Stomach (tissue), 9 donors: Measurements from ENCODE around the gene TOR4A. TPM values are rescaled to one million over a fixed set of nuclear protein-coding genes. Genes with fewer than 3 reads are reported as not detected.
"Not testable (repeated sequence)": the region's sequence is repeated elsewhere in the genome, so short reads cannot be mapped to it uniquely, and the experiment has no call there.

Source experiments
- DNase-seq, 2 donors: peaks; one replicate each; pipeline versions ENCODE4 v3.0.0 to v3.0.0-alpha.2; 2013 to 2019
- H3K27ac ChIP-seq, 5 donors: fragments of 200-600 bp in 4 of 5; sonication (generic) in 4 of 5; one replicate each; pipeline ENCODE4 v1.5.1; 2013 to 2019; ENCODE audit warnings: mild to moderate bottlenecking in 1 of 5, moderate library complexity in 1 of 5
- H3K27me3 ChIP-seq, 3 donors: fragments of 200-600 bp; sonication (generic); one replicate each; pipeline ENCODE4 v1.5.1; 2017 to 2019; ENCODE audit warnings: mixed run types in 1 of 3
- H3K36me3 ChIP-seq, 4 donors: fragments of 200-600 bp; sonication (generic); 1 replicate in 3 of 4; 2 replicates in 1 of 4; pipeline ENCODE4 v1.5.1; 2016 to 2019
- H3K4me1 ChIP-seq, 4 donors: fragments of 200-600 bp; sonication (generic); one replicate each; pipeline ENCODE4 v1.5.1; 2016 to 2019
- H3K4me3 ChIP-seq, 4 donors: fragments of 200-600 bp; sonication (generic) in 3 of 4; one replicate each; pipeline ENCODE4 v1.5.1; 2016 to 2019; ENCODE audit warnings: mild to moderate bottlenecking in 1 of 4
- H3K9me3 ChIP-seq, 4 donors: fragments of 200-600 bp; sonication (generic); one replicate each; pipeline ENCODE4 v1.5.1; 2016 to 2019
- EP300 ChIP-seq: sonication (generic); formaldehyde crosslinking; IDR thresholded peaks from one replicate; pipeline ENCODE4 v1.6.1; 2017; ENCODE audit warnings: antibody characterized with exemption
- POLR2A ChIP-seq, 4 donors: fragments of 450-650 bp; IDR thresholded peaks; one replicate each; pipeline ENCODE4 v1.6.1; 2016; ENCODE audit warnings: antibody characterized with exemption in 4 of 4, control low read depth in 2 of 4, mild to moderate bottlenecking in 1 of 4, moderate library complexity in 1 of 4
- POLR2AphosphoS5 ChIP-seq, 3 donors: sonication (generic); formaldehyde crosslinking; IDR thresholded peaks; one replicate each; pipeline ENCODE4 v1.6.1; 2016; ENCODE audit warnings: antibody characterized with exemption in 3 of 3
- WGBS, 5 donors: extraction: QIAGEN DNeasy Blood & Tissue Kit in 3 of 5; methylation state at CpG; one replicate each; pipeline versions ENCODE4 v1.1.5 to v1.1.7; 2013 to 2018; 5-methylcytosine and 5-hydroxymethylcytosine counted together
- intact Hi-C: fragments of 100-400 bp; cut with DNase I; formaldehyde crosslinking; loops from one replicate; pipeline ENCODE4 v1.15.1; 2023; ENCODE audit warnings: low total_unique reads
- polyA plus RNA-seq, 3 donors: library from polyadenylated mRNA; stranded (reverse); fragments of 200-250 nt; gene quantifications; one replicate each; pipeline ENCODE4 v1.2.3, GENCODE V29; 2013
- total RNA-seq, 5 donors: library from RNA; depleted of rRNA; stranded (reverse); fragments of >200 nt; gene quantifications; one replicate each; pipeline versions ENCODE4 v1.1.0 to v1.2.3, GENCODE V29; 2014 to 2016
- TF ChIP-seq, protein P1 (sequence below), 7 experiments: fragments of 450-650 bp in 4 of 7; fragments of 200-600 bp in 3 of 7; sonication (generic) in 3 of 7; IDR thresholded peaks; one replicate each; pipeline ENCODE4 v1.5.1; 2016 to 2019; ENCODE audit warnings: antibody characterized with exemption in 7 of 7, control low read depth in 2 of 7, mild to moderate bottlenecking in 1 of 7
- donor health status: healthy with polysubstance abuse.
- donor health status: Bipolar disorder and iron deficiency.
- donor health status: healthy.

Gene TOR4A
- total and polyA plus RNA-seq, 8 donors = 5.9 to 180 (median 10.2) TPM

DNA sequence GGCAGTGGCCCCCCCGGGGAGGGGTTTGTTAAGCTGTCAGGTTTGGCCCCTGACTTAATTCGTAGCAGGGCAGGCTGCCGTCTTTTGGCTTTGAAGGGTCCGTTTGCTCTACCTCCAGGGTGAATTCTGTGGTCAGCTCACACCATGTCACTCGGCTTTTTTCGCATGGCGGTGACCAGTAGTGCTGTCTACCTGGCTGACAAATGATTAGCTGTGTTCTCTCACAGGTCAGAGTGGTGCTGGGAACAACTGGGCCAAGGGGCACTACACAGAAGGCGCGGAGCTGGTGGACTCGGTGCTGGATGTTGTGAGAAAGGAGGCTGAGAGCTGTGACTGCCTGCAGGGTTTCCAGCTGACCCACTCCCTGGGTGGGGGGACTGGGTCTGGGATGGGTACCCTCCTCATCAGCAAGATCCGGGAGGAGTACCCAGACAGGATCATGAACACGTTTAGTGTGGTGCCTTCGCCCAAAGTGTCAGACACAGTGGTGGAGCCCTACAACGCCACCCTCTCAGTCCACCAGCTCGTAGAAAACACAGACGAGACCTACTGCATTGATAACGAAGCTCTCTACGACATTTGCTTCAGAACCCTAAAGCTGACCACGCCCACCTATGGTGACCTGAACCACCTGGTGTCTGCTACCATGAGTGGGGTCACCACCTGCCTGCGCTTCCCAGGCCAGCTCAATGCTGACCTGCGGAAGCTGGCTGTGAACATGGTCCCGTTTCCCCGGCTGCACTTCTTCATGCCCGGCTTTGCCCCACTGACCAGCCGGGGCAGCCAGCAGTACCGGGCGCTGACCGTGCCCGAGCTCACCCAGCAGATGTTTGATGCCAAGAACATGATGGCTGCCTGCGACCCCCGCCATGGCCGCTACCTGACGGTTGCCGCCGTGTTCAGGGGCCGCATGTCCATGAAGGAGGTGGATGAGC, 35.0 kb upstream of the TOR4A start:
- H3K4me1 ChIP-seq = peaks cover 30 to 57% (median 55%) of the 10 kb centered on the region in 4 donors
- no peaks in the 10 kb centered on the region for H3K27me3 ChIP-seq
- peaks cover 16 to 22% (median 21%) of the 10 kb centered on the region in 4 donors for H3K36me3 ChIP-seq
- no peaks in the 10 kb centered on the region for H3K9me3 ChIP-seq
- DNase-seq = no peak
- 54 to 69% (median 59%) methylated on average over 35 to 36 of the region's 36 CpGs for whole genome bisulfite sequencing, 5 donors
- peak overlapping the region; percentile 82 to 97 (median 92) for H3K27ac ChIP-seq
- TF ChIP-seq POLR2AphosphoS5 (IDR thresholded peaks at IDR 0.05) (peak in 1 of 3 donors; percentile 4), EP300 (no peak), POLR2A (IDR thresholded peaks at IDR 0.05) (no peak)
- H3K4me3 ChIP-seq = peak overlapping the region; percentile 73 to 94 (median 82)
- intact Hi-C loops = no loop called here

DNA sequence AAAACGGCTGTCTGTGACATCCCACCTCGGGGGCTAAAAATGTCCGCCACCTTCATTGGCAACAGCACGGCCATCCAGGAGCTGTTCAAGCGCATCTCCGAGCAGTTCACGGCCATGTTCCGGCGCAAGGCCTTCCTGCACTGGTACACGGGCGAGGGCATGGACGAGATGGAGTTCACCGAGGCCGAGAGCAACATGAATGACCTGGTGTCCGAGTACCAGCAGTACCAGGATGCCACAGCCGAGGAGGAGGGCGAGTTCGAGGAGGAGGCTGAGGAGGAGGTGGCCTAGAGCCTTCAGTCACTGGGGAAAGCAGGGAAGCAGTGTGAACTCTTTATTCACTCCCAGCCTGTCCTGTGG, 34.3 kb upstream of the TOR4A start:
- WGBS, 5 donors = 87 to 92% (median 88%) methylated on average over 15 to 18 of the region's 18 CpGs
- peaks cover 28 to 50% (median 48%) of the 10 kb centered on the region in 4 donors for H3K4me1 ChIP-seq
- peak overlapping the region in 3 of 4 donors; percentile 75 to 94 (median 89) for H3K4me3 ChIP-seq
- H3K27me3 ChIP-seq, DNase-seq, H3K9me3 ChIP-seq, intact Hi-C loops, H3K27ac ChIP-seq: not testable (repeated sequence)
- peaks cover 16 to 22% (median 21%) of the 10 kb centered on the region in 4 donors for H3K36me3 ChIP-seq

DNA sequence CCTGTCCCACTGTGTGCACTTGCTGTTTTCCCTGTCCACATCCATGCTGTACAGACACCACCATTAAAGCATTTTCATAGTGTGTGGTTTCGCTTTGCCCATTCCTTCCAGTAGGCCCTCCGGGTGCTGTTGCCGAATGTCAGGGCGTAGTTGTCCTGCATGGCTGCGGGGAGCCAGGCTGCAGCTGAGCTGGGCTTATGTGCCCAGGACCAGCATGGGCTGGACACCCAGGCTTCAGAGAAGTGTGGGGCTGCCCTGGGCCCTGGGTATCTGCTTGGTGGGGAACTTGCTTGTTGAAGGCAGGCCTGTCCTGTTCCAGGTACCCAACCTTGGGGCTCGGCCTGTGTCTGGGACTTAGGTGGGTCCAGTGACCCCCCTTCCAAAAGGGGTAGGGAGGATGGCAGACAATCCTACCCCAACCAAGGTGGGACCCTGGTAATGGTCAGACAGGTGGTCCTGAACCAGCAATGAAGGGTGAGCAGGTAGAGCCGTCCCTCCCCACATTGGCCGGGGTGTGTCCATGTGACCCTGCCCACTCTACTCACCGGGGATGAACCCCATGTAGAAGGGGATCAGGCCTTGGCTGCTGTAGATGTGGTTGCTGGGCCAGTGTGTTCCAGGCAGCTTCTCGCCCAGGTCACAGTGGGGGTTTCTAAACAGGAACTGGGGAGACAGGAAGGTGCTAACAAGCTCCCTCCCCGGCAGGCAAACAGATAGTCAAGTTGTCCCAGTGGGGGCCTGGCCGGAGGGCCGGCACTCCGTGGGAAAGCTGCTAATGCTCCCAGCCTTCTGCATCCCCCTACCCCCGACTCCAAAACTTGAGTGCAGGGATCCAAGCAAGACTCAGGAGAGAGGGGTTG, 33.7 kb upstream of the TOR4A start:
- TF ChIP-seq, protein P1, sequence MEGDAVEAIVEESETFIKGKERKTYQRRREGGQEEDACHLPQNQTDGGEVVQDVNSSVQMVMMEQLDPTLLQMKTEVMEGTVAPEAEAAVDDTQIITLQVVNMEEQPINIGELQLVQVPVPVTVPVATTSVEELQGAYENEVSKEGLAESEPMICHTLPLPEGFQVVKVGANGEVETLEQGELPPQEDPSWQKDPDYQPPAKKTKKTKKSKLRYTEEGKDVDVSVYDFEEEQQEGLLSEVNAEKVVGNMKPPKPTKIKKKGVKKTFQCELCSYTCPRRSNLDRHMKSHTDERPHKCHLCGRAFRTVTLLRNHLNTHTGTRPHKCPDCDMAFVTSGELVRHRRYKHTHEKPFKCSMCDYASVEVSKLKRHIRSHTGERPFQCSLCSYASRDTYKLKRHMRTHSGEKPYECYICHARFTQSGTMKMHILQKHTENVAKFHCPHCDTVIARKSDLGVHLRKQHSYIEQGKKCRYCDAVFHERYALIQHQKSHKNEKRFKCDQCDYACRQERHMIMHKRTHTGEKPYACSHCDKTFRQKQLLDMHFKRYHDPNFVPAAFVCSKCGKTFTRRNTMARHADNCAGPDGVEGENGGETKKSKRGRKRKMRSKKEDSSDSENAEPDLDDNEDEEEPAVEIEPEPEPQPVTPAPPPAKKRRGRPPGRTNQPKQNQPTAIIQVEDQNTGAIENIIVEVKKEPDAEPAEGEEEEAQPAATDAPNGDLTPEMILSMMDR (IDR thresholded peaks at IDR 0.05) = no peak
- TF ChIP-seq EP300 (no peak), POLR2AphosphoS5 (IDR thresholded peaks at IDR 0.05) (peak in 2 of 3 donors; percentile 21 to 34)
- H3K4me1 ChIP-seq = peaks cover 28 to 44% (median 42%) of the 10 kb centered on the region in 4 donors
- WGBS, 5 donors = 58 to 66% (median 62%) methylated on average over 8 to 15 of the region's 15 CpGs
- no peak for DNase-seq
- no peaks in the 10 kb centered on the region for H3K27me3 ChIP-seq
- no peaks in the 10 kb centered on the region for H3K9me3 ChIP-seq
- peak overlapping the region in 1 of 4 donors; percentile 12 for H3K4me3 ChIP-seq
- no peak overlapping the region for H3K27ac ChIP-seq
- H3K36me3 ChIP-seq = peaks cover 16 to 22% (median 21%) of the 10 kb centered on the region in 4 donors
- intact Hi-C loops = no loop called here

DNA sequence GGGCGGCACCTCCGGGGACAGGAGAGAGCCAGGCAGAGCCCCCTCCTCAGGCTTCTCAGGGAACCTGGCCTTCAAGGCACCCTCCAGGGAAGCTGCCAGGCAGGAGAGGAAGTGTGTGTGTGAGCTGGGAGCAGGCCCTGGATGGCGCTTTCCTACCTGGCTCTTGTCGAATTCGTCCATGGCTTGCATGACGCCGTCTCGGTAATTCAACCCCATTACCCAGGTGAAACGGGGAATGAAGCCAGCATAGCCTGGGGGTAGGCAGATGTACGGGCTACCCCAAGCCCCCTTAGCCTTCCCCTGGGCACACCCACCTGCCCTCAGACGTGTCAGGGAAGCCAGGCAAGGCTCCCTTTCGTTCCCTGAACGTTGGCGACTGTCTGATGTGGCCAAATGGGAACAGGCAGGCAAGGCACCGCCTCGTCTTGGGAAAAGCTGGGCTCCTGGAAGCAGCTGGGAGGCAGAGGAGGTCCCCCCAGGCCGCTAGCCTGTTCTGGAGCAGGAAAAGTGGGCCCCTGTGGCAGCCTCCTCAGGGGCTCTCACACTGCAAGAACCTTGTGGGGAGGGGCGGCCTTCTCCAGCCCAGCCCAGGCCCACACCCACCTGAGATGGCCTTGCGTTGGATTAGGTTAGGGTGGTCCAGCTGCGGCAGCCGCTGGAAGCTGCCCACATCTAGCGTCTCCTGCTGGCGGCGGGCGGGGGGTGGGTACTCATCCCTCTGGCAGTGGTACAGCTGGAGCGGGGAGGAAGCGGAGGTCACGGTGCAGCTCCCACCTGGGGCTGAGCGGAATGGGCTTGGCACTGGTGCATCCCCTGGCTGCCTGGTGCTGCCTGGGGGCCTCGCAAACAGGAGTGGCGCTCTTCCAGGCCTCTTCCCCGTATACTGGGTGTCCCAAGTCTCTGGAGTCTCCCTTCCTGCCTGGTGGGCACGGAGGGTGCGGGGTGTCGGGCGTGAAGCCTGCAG, 32.8 kb upstream of the TOR4A start:
- no peak for TF ChIP-seq POLR2AphosphoS5 (IDR thresholded peaks at IDR 0.05)
- no peak for TF ChIP-seq EP300
- no peak for TF ChIP-seq POLR2A (IDR thresholded peaks at IDR 0.05)
- TF ChIP-seq, protein P1 (IDR thresholded peaks at IDR 0.05) = no peak
- intact Hi-C loops = no loop called here
- Histone ChIP-seq H3K4me3 (no peak overlapping the region), H3K36me3 (peaks cover 16 to 22% (median 21%) of the 10 kb centered on the region in 4 donors), H3K4me1 (peaks cover 25 to 35% (median 33%) of the 10 kb centered on the region in 4 donors), H3K27ac (no peak overlapping the region), H3K9me3 (no peaks in the 10 kb centered on the region), H3K27me3 (no peaks in the 10 kb centered on the region)
- peak in 1 of 2 donors; percentile 42 for DNase-seq
- WGBS, 5 donors = 57 to 71% (median 66%) methylated on average over 21 to 36 of the region's 36 CpGs
